Upper lobe of right lung (tissue), 1 donor: ENCODE results near the gene AGPAT4. TPM values are rescaled to one million over a fixed set of nuclear protein-coding genes. Genes with fewer than 3 reads are reported as not detected.
"Not testable (repeated sequence)": the region's sequence is repeated elsewhere in the genome, so short reads cannot be mapped to it uniquely, and the experiment has no call there.

ENCODE experiments used
- ATAC-seq: fragments of 200-7000 bp; cut with Tn5 transposase; one replicate; pipeline ENCODE4 v1.9.1; 2020; ENCODE audit warnings: mild to moderate bottlenecking, moderate library complexity
- DNase-seq: peaks from one replicate; pipeline ENCODE4 v3.0.0-alpha.2; 2020
- H3K27ac ChIP-seq: fragments of 200-600 bp; one replicate; pipeline ENCODE4 v1.8.0; 2022
- H3K27me3 ChIP-seq: fragments of 200-600 bp; one replicate; pipeline ENCODE4 v1.8.0; 2022; ENCODE audit warnings: mild to moderate bottlenecking
- H3K36me3 ChIP-seq: fragments of 200-600 bp; one replicate; pipeline ENCODE4 v1.8.0; 2022
- H3K4me1 ChIP-seq: fragments of 200-600 bp; one replicate; pipeline ENCODE4 v1.8.0; 2022
- H3K4me3 ChIP-seq: fragments of 200-600 bp; one replicate; pipeline ENCODE4 v1.8.0; 2022; ENCODE audit warnings: mild to moderate bottlenecking
- H3K9me3 ChIP-seq: fragments of 200-600 bp; one replicate; pipeline ENCODE4 v1.8.0; 2022
- intact Hi-C: fragments of 100-400 bp; cut with DNase I; formaldehyde crosslinking; loops from one replicate; pipeline ENCODE4 v1.11.0; 2022
- total RNA-seq: library from RNA; stranded (reverse); fragmentation: NEBNext Ultra II Directional; extraction: Animal tissue kit (Norgen Biotek cat#: 25700); gene quantifications from one replicate; pipeline ENCODE4 v1.2.1, GENCODE V29; 2021
- TF ChIP-seq, protein P1 (sequence below): fragments of 200-600 bp; IDR thresholded peaks from one replicate; pipeline ENCODE4 v1.8.0; 2022; ENCODE audit warnings: antibody characterized with exemption
- donor health status: DM: no; HTN: yes; CAD: no; lungs with severe emphysema.

The AGPAT4 gene
- total RNA-seq, 1 donor from 2014 or later = 16.6 TPM

DNA sequence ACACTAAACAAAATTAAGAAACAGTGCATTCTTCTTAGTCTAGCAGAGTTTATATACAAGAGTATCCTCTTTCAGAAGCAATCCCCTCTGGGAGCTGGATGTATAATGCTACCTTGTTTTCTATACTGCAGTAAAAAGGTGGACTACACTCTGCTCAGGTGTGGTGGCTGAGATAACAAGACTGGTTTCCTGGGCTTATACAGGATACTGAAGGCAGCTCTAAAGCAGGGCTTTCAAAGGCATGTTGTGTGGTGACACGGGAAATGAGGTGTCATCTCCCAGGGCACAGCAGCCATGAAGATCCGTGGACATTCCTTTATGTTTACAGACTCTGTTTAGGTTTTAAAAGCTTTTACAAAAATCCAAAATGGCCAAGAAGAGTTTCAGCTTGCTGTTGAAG lies 145.6 kb downstream of the AGPAT4 start:
- Histone ChIP-seq H3K27me3 (no peaks in the 10 kb centered on the region), H3K4me1 (no peaks in the 10 kb centered on the region), H3K9me3 (peaks cover 7% of the 10 kb centered on the region), H3K27ac (no peak overlapping the region), H3K4me3 (no peak overlapping the region), H3K36me3 (no peaks in the 10 kb centered on the region)
- DNase-seq (no peak), ATAC-seq (no peak)
- TF ChIP-seq, protein P1, sequence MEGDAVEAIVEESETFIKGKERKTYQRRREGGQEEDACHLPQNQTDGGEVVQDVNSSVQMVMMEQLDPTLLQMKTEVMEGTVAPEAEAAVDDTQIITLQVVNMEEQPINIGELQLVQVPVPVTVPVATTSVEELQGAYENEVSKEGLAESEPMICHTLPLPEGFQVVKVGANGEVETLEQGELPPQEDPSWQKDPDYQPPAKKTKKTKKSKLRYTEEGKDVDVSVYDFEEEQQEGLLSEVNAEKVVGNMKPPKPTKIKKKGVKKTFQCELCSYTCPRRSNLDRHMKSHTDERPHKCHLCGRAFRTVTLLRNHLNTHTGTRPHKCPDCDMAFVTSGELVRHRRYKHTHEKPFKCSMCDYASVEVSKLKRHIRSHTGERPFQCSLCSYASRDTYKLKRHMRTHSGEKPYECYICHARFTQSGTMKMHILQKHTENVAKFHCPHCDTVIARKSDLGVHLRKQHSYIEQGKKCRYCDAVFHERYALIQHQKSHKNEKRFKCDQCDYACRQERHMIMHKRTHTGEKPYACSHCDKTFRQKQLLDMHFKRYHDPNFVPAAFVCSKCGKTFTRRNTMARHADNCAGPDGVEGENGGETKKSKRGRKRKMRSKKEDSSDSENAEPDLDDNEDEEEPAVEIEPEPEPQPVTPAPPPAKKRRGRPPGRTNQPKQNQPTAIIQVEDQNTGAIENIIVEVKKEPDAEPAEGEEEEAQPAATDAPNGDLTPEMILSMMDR = no peak
- intact Hi-C loops = no loop called here

DNA sequence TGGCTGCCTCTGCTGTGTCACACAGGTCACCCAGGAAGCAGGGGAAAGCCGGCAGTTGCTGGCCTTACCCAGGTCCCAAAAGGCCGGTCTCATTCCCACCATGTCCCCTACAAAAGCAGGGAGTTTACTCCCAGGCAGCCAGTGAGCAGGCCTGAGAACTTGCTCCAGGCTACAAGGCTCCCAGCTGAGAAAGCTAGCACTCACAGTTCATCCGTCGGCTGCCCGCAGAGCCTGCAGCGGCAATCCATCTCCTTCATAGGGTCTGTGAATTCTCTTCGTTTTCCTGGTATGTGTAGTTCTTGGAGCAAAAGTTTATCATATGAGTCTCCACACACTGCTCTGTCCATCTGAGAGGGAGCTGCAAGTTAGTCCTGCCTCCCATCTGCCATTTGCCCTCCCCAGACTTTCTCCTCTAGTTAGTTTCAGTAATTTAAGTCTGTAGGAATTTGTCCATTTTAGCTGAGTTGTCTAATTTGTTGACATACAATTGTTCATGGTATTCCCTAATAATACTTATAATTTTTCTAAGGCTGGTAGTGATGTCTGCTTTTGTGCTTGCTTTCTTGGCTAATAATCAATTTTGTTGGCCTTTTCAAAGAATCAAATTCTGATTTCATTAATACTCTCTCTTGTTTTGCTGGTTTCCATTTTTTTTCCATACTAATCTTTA lies 146.7 kb downstream of the AGPAT4 start:
- Histone ChIP-seq H3K36me3 (no peaks in the 10 kb centered on the region), H3K4me3 (no peak overlapping the region)

DNA sequence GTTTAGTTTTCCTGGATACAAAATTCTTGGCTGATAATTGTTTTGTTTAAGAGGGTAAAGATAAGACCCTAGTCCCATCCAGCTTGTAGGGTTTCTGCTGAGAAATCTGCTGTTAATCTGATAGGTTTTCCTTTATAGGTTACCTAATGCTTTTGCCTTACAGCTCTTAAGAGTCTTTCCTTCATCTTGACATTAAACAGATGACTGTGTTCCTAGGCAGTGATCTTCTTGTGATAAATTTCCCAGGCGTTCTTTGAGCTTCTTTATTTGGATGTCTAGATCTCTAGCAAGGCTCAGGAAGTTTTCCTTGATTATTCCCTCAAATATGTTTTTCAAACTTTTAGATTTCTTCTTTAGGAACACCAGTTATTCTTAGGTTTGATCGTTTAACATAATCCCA lies 148.3 kb downstream of the AGPAT4 start:
- no peak overlapping the region for H3K4me3 ChIP-seq
- no peaks in the 10 kb centered on the region for H3K36me3 ChIP-seq
- intact Hi-C loops = no loop called here
- ATAC-seq (no peak), DNase-seq (no peak)
- no peaks in the 10 kb centered on the region for H3K4me1 ChIP-seq
- TF ChIP-seq, protein P1 = no peak
- H3K27me3 ChIP-seq = no peaks in the 10 kb centered on the region
- no peak overlapping the region for H3K27ac ChIP-seq
- peaks cover 17% of the 10 kb centered on the region for H3K9me3 ChIP-seq

More for the DNA sequence above, 146.7 kb downstream of the AGPAT4 start:
- Histone ChIP-seq H3K27me3 (no peaks in the 10 kb centered on the region), H3K4me1 (no peaks in the 10 kb centered on the region), H3K27ac (no peak overlapping the region), H3K9me3 (peaks cover 17% of the 10 kb centered on the region)
- ATAC-seq (no peak), DNase-seq (no peak)
- TF ChIP-seq, protein P1 = no peak
- intact Hi-C loops = no loop called here

DNA sequence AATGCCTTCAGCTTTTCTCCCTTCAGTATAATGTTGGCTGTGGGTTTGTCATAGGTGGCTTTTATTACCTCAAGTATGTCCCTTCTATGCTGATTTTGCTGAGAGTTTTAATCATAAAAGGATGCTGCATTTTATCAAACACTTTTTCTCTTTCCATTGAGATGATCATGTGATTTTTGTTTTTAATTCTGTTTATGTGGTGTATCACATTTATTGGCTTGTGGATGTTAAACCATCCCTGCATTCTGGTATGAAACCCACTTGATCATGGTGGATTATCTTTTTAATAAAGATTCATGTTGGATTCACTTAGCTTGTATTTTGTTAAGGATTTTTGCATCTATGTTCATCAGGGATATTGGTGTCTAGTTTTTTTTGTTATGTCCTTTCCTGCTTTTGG lies 150.5 kb downstream of the AGPAT4 start:
- H3K9me3 ChIP-seq = peaks cover 21% of the 10 kb centered on the region
- H3K4me1 ChIP-seq, H3K27ac ChIP-seq, intact Hi-C loops, ATAC-seq, DNase-seq, H3K27me3 ChIP-seq, H3K4me3 ChIP-seq: not testable (repeated sequence)
- H3K36me3 ChIP-seq = peaks cover 17% of the 10 kb centered on the region

DNA sequence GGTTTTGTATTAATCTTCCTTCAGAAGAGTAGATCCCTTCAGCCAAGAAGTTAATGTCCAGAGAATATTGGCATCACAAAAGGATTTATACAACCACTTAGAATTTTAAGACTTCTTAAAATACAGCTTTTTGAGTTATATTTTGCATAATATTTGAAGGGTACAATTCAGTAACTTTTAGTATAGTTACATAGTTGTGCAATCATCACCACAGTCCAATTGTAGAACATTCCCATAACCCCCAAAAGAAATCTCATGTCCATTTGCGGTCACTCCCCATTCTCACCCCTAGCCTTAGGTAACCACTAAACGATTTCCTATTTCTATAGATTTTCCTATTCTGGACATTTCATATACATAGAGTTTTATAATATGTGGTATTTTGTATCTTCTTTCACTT lies 155.9 kb downstream of the AGPAT4 start:
- TF ChIP-seq, protein P1 = no peak
- Histone ChIP-seq H3K9me3 (peaks cover 11% of the 10 kb centered on the region), H3K4me3 (no peak overlapping the region), H3K27ac (no peak overlapping the region), H3K36me3 (peaks cover 70% of the 10 kb centered on the region), H3K27me3 (no peaks in the 10 kb centered on the region), H3K4me1 (no peaks in the 10 kb centered on the region)
- DNase-seq = no peak
- ATAC-seq = no peak
- intact Hi-C loops = loop anchor here (10.0 kb wide), 1 partner anchor 247 kb away; no protein-coding TSS in a partner anchor

DNA sequence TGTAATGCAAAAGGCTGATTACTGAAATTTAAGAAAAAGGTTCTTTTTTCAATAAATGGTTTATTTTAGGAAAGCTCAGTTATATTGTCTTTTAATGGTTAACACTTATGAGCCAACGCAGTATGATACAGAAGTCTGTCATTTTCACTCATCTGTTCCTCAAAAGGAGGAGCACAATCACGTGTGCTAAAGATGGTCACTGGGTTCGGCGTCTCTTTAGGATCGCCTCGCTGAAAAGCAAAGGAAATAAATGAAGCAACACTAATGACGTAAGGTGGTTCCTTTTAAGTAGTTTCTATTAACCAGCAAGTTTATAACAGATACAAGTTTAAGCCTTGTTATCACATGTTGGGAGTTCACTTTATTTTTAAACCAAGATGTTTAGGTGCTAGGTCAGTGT lies 156.6 kb downstream of the AGPAT4 start:
- intact Hi-C loops = loop anchor here (10.0 kb wide), 1 partner anchor 247 kb away; no protein-coding TSS in a partner anchor
- Histone ChIP-seq H3K27me3 (no peaks in the 10 kb centered on the region), H3K4me3 (no peak overlapping the region), H3K9me3 (peaks cover 5% of the 10 kb centered on the region), H3K27ac (no peak overlapping the region), H3K4me1 (no peaks in the 10 kb centered on the region), H3K36me3 (peaks cover 77% of the 10 kb centered on the region)
- TF ChIP-seq, protein P1 = no peak
- DNase-seq (no peak), ATAC-seq (peak; percentile 91)
